Tibial nerve (tissue), 3 donors: Measurements from ENCODE around the gene DMWD.

ENCODE experiments used
- CTCF ChIP-seq, 5 experiments: fragments of 200-600 bp in 3 of 5; fragments of 450-650 bp in 2 of 5; sonication (generic) in 3 of 5; IDR thresholded peaks; one replicate each; pipeline ENCODE4 v1.5.1; 2016 to 2019; ENCODE audit warnings: antibody characterized with exemption in 5 of 5, mild to moderate bottlenecking in 3 of 5, moderate library complexity in 2 of 5
- POLR2A ChIP-seq, 2 donors: fragments of 450-650 bp; IDR thresholded peaks; one replicate each; pipeline ENCODE4 v1.6.1; 2017; ENCODE audit warnings: antibody characterized with exemption in 2 of 2, mild to moderate bottlenecking in 2 of 2, moderate library complexity in 2 of 2

- no peak for TF ChIP-seq POLR2A (IDR thresholded peaks at IDR 0.05)
- TF ChIP-seq CTCF (IDR thresholded peaks at IDR 0.05) = no peak
These were observed 28.5 kb upstream of the DMWD start for GRCh38 chr19:45821103-45821521.
